HUES48 (cell line): Measurements from ENCODE around the gene GPR78.

Source experiments
- H3K27ac ChIP-seq: one replicate; pipeline ENCODE4 v1.7.0; 2013; ENCODE audit warnings: low read depth, low read length, inconsistent platforms
- H3K27me3 ChIP-seq: 2 replicates; pipeline ENCODE4 v1.6.1; 2013; ENCODE audit warnings: mild to moderate bottlenecking, low read length; ENCODE audit not compliant: control insufficient read depth, insufficient read depth
- H3K36me3 ChIP-seq: 2 replicates; pipeline ENCODE4 v1.6.1; 2013; ENCODE audit warnings: low read length; ENCODE audit not compliant: control insufficient read depth, insufficient read depth
- H3K4me1 ChIP-seq: 2 replicates; pipeline ENCODE4 v1.6.1; 2013; ENCODE audit warnings: mild to moderate bottlenecking, low read length; ENCODE audit not compliant: control insufficient read depth, insufficient read depth
- H3K4me3 ChIP-seq: 2 replicates; pipeline ENCODE4 v1.5.1; 2013; ENCODE audit warnings: mild to moderate bottlenecking, low read depth, low read length
- H3K9ac ChIP-seq: 2 replicates; pipeline ENCODE4 v1.6.1; 2013; ENCODE audit warnings: mild to moderate bottlenecking, low read depth, low read length, moderate library complexity
- H3K9me3 ChIP-seq: 2 replicates; pipeline ENCODE4 v1.6.1; 2013; ENCODE audit warnings: low read length; ENCODE audit not compliant: control insufficient read depth, insufficient read depth

The GPR78 gene

GRCh38 chr4:8602686-8603430, 22.7 kb downstream of the GPR78 start:
- peaks cover 35% of the 10 kb centered on the region for H3K36me3 ChIP-seq
- no peak overlapping the region for H3K27ac ChIP-seq
- H3K4me1 ChIP-seq: no peaks in the 10 kb centered on the region; the same call in 1 of the 2 replicates
- H3K9me3 ChIP-seq: no peaks in the 10 kb centered on the region
- no peak overlapping the region for H3K4me3 ChIP-seq
- H3K27me3 ChIP-seq: no peaks in the 10 kb centered on the region
- no peak overlapping the region for H3K9ac ChIP-seq

- Histone ChIP-seq H3K4me1 (no peaks in the 10 kb centered on the region; the same call in 1 of the 2 replicates), H3K27me3 (no peaks in the 10 kb centered on the region), H3K36me3 (peaks cover 39% of the 10 kb centered on the region), H3K27ac (no peak overlapping the region), H3K9me3 (no peaks in the 10 kb centered on the region), H3K4me3 (no peak overlapping the region), H3K9ac (no peak overlapping the region)
Observed at GRCh38 chr4:8603931-8604330, 23.7 kb downstream of the GPR78 start.

- Histone ChIP-seq H3K27me3 (no peaks in the 10 kb centered on the region), H3K36me3 (peaks cover 36% of the 10 kb centered on the region), H3K27ac (no peak overlapping the region)
Observed at GRCh38 chr4:8605289-8605688, 25.1 kb downstream of the GPR78 start.

GRCh38 chr4:8606476-8606875, 26.3 kb downstream of the GPR78 start:
- no peaks in the 10 kb centered on the region for H3K9me3 ChIP-seq
- no peaks in the 10 kb centered on the region; the same call in 1 of the 2 replicates for H3K4me1 ChIP-seq
- H3K27ac ChIP-seq: no peak overlapping the region
- H3K9ac ChIP-seq: no peak overlapping the region
- H3K36me3 ChIP-seq: peaks cover 25% of the 10 kb centered on the region
- no peak overlapping the region for H3K4me3 ChIP-seq
- no peaks in the 10 kb centered on the region for H3K27me3 ChIP-seq

More at GRCh38 chr4:8605289-8605688, 25.1 kb downstream of the GPR78 start:
- Histone ChIP-seq H3K9ac (no peak overlapping the region), H3K4me1 (no peaks in the 10 kb centered on the region; the same call in 1 of the 2 replicates), H3K9me3 (no peaks in the 10 kb centered on the region), H3K4me3 (no peak overlapping the region)

- H3K9ac ChIP-seq: no peak overlapping the region
- H3K36me3 ChIP-seq: peaks cover 20% of the 10 kb centered on the region
- H3K27me3 ChIP-seq: no peaks in the 10 kb centered on the region
- no peak overlapping the region for H3K4me3 ChIP-seq
- H3K27ac ChIP-seq: no peak overlapping the region
- H3K9me3 ChIP-seq: no peaks in the 10 kb centered on the region
- no peaks in the 10 kb centered on the region; the same call in 1 of the 2 replicates for H3K4me1 ChIP-seq
Observed at GRCh38 chr4:8606966-8607365, 26.8 kb downstream of the GPR78 start.

GRCh38 chr4:8607603-8608481, 27.6 kb downstream of the GPR78 start:
- Histone ChIP-seq H3K9ac (no peak overlapping the region), H3K4me3 (no peak overlapping the region), H3K9me3 (no peaks in the 10 kb centered on the region), H3K27ac (no peak overlapping the region), H3K27me3 (no peaks in the 10 kb centered on the region), H3K4me1 (no peaks in the 10 kb centered on the region; the same call in 1 of the 2 replicates), H3K36me3 (peaks cover 14% of the 10 kb centered on the region)

GRCh38 chr4:8608714-8609391, 28.7 kb downstream of the GPR78 start:
- no peaks in the 10 kb centered on the region for H3K9me3 ChIP-seq
- H3K4me3 ChIP-seq: no peak overlapping the region
- H3K4me1 ChIP-seq: no peaks in the 10 kb centered on the region; the same call in 1 of the 2 replicates
- no peak overlapping the region for H3K9ac ChIP-seq
- H3K27ac ChIP-seq: no peak overlapping the region
- H3K27me3 ChIP-seq: no peaks in the 10 kb centered on the region
- peaks cover 16% of the 10 kb centered on the region for H3K36me3 ChIP-seq

GRCh38 chr4:8609406-8609805, 29.2 kb downstream of the GPR78 start:
- H3K27me3 ChIP-seq: no peaks in the 10 kb centered on the region
- no peaks in the 10 kb centered on the region for H3K9me3 ChIP-seq
- no peak overlapping the region for H3K27ac ChIP-seq
- peaks cover 22% of the 10 kb centered on the region for H3K36me3 ChIP-seq
- no peaks in the 10 kb centered on the region; the same call in 1 of the 2 replicates for H3K4me1 ChIP-seq
- H3K4me3 ChIP-seq: no peak overlapping the region
- H3K9ac ChIP-seq: no peak overlapping the region

- Histone ChIP-seq H3K9ac (no peak overlapping the region), H3K9me3 (no peaks in the 10 kb centered on the region), H3K36me3 (peaks cover 25% of the 10 kb centered on the region), H3K27ac (no peak overlapping the region), H3K4me3 (no peak overlapping the region), H3K27me3 (no peaks in the 10 kb centered on the region), H3K4me1 (no peaks in the 10 kb centered on the region; the same call in 1 of the 2 replicates)
Observed at GRCh38 chr4:8609824-8610350, 29.7 kb downstream of the GPR78 start.

- H3K27me3 ChIP-seq: no peaks in the 10 kb centered on the region
- no peaks in the 10 kb centered on the region for H3K9me3 ChIP-seq
- no peak overlapping the region for H3K27ac ChIP-seq
- no peak overlapping the region for H3K4me3 ChIP-seq
- no peaks in the 10 kb centered on the region; the same call in 1 of the 2 replicates for H3K4me1 ChIP-seq
- H3K9ac ChIP-seq: no peak overlapping the region
- H3K36me3 ChIP-seq: peaks cover 27% of the 10 kb centered on the region
Observed at GRCh38 chr4:8610858-8611616, 30.8 kb downstream of the GPR78 start.
